IMR-90 (cell line): Measurements from ENCODE around the gene NRSN1. TPM values are rescaled to one million over a fixed set of nuclear protein-coding genes. Genes with fewer than 3 reads are reported as not detected.

ENCODE experiments used
- ATAC-seq: fragments of 200-7000 bp; cut with Tn5 transposase; 2 replicates; pipeline ENCODE4 v1.9.1; 2020; ENCODE audit warnings: low read depth, mild to moderate bottlenecking, moderate library complexity
- BruUV-seq: library from RNA; stranded (reverse); fragments of 400-500 nt; replicated peaks from 2 replicates; lab custom pipeline; 2021; lab: Mats Ljungman, UMichigan
- CTCF ChIA-PET: fragments of 300-600 bp; formaldehyde crosslinking; extraction: SDS; loops from one replicate; lab custom pipeline; 2021; ENCODE audit warnings: antibody characterized with exemption; lab: Yijun Ruan, JAX
- POLR2A ChIA-PET: fragments of 300-600 bp; sonication (Branson Sonifier 250); formaldehyde crosslinking; loops from one replicate; lab custom pipeline; 2022; ENCODE audit warnings: antibody characterized with exemption; ENCODE audit not compliant: unreplicated experiment; lab: Charles Lee
- DNase-seq: peaks from one replicate; pipeline ENCODE4 v3.0.0; 2013
- H2AFZ ChIP-seq: replicated peaks from 2 replicates; pipeline ENCODE3; 2013; ENCODE audit warnings: low read length, mild to moderate bottlenecking; ENCODE audit not compliant: poor library complexity
- H2AK5ac ChIP-seq: 2 replicates; pipeline ENCODE4 v1.6.1; 2013; ENCODE audit warnings: low read depth, low read length, inconsistent platforms
- H2AK9ac ChIP-seq: replicated peaks from 2 replicates; pipeline ENCODE3; 2013; ENCODE audit warnings: mild to moderate bottlenecking, low read depth, low read length, moderate library complexity; ENCODE audit not compliant: poor library complexity
- H2BK120ac ChIP-seq: 2 replicates; pipeline ENCODE4 v1.6.1; 2013; ENCODE audit warnings: low read depth, low read length, inconsistent platforms
- H2BK15ac ChIP-seq: 3 replicates; pipeline ENCODE4 v1.6.1; 2013; ENCODE audit warnings: low read depth, low read length, inconsistent platforms
- H2BK20ac ChIP-seq: 2 replicates; pipeline ENCODE4 v1.6.1; 2013; ENCODE audit warnings: low read depth, mild to moderate bottlenecking, inconsistent platforms, low read length, moderate library complexity
- H2BK5ac ChIP-seq: 2 replicates; pipeline ENCODE4 v1.6.1; 2013; ENCODE audit warnings: mild to moderate bottlenecking, low read depth, low read length, inconsistent platforms; ENCODE audit not compliant: poor library complexity, severe bottlenecking
- H3K14ac ChIP-seq: replicated peaks from 2 replicates; pipeline ENCODE4 v1.6.1; 2013; ENCODE audit warnings: low read depth, low read length, inconsistent platforms
- H3K18ac ChIP-seq: 2 replicates; pipeline ENCODE4 v1.6.1; 2013; ENCODE audit warnings: low read depth, low read length, control low read depth
- H3K23ac ChIP-seq: 2 replicates; pipeline ENCODE4 v1.6.1; 2013; ENCODE audit warnings: low read depth, low read length, inconsistent platforms
- H3K27ac ChIP-seq: 2 replicates; pipeline ENCODE4 v1.5.1; 2013; ENCODE audit warnings: mild to moderate bottlenecking, control low read depth, low read length; ENCODE audit not compliant: insufficient read depth
- H3K27me3 ChIP-seq: 2 replicates; pipeline ENCODE4 v1.6.1; 2013; ENCODE audit warnings: low read length; ENCODE audit not compliant: control insufficient read depth, insufficient read depth
- H3K36me3 ChIP-seq: 2 replicates; pipeline ENCODE4 v1.6.1; 2013; ENCODE audit warnings: low read length, mixed read lengths; ENCODE audit not compliant: control insufficient read depth, insufficient read depth
- H3K4ac ChIP-seq: 2 replicates; pipeline ENCODE4 v1.6.1; 2013; ENCODE audit warnings: low read depth, low read length, inconsistent platforms
- H3K4me1 ChIP-seq: 2 replicates; pipeline ENCODE4 v1.6.1; 2013; ENCODE audit warnings: low read length, mixed read lengths; ENCODE audit not compliant: control insufficient read depth, insufficient read depth
- H3K4me2 ChIP-seq: 2 replicates; pipeline ENCODE4 v1.6.1; 2013; ENCODE audit warnings: low read depth, mild to moderate bottlenecking, control low read depth, low read length, moderate library complexity
- H3K4me3 ChIP-seq: 2 replicates; pipeline ENCODE4 v1.5.1; 2013; ENCODE audit warnings: low read depth, mild to moderate bottlenecking, control low read depth, low read length, moderate library complexity; ENCODE audit not compliant: insufficient read depth
- H3K56ac ChIP-seq: 2 replicates; pipeline ENCODE4 v1.6.1; 2013; ENCODE audit warnings: low read length, inconsistent platforms; ENCODE audit not compliant: insufficient read depth; ENCODE audit errors: extremely low read depth
- H3K79me1 ChIP-seq, 2 experiments: 2 replicates each; pipeline ENCODE4 v1.6.1; 2013; ENCODE audit warnings: low read length in 2 of 2, inconsistent platforms in 1 of 2, low read depth in 1 of 2
- H3K9ac ChIP-seq: 2 replicates; pipeline ENCODE4 v1.6.1; 2013; ENCODE audit warnings: low read depth, low read length, control low read depth
- H3K9me1 ChIP-seq: 2 replicates; pipeline ENCODE4 v1.6.1; 2013; ENCODE audit warnings: low read length, inconsistent platforms; ENCODE audit not compliant: insufficient read depth
- H3K9me3 ChIP-seq: 2 replicates; pipeline ENCODE4 v1.6.1; 2013; ENCODE audit warnings: low read length; ENCODE audit not compliant: control insufficient read depth, insufficient read depth
- H4K20me1 ChIP-seq: 2 replicates; pipeline ENCODE4 v1.6.1; 2013; ENCODE audit warnings: low read length, inconsistent platforms; ENCODE audit not compliant: insufficient read depth
- H4K5ac ChIP-seq: 2 replicates; pipeline ENCODE4 v1.6.1; 2013; ENCODE audit warnings: mild to moderate bottlenecking, low read depth, low read length, control low read depth
- H4K8ac ChIP-seq, 2 experiments: 2 replicates each; pipeline ENCODE4 v1.6.1; 2013; ENCODE audit warnings: low read depth in 2 of 2, low read length in 2 of 2, control low read depth in 1 of 2, inconsistent platforms in 1 of 2
- H4K91ac ChIP-seq: 2 replicates; pipeline ENCODE4 v1.6.1; 2013; ENCODE audit warnings: low read depth, low read length, inconsistent platforms; ENCODE audit not compliant: insufficient read depth
- BHLHE40 ChIP-seq: fragments of 150-350 bp; IDR thresholded peaks from 2 replicates; pipeline ENCODE4 v1.6.1; 2016; ENCODE audit warnings: mild to moderate bottlenecking, low read depth, low read length
- CEBPB ChIP-seq: IDR thresholded peaks from 2 replicates; pipeline ENCODE4 v1.6.1; 2012; ENCODE audit warnings: low read depth, low read length, improper control_type of control experiment
- CHD1 ChIP-seq: IDR thresholded peaks from 2 replicates; pipeline ENCODE4 v1.6.1; 2012; ENCODE audit warnings: low read depth, low read length, improper control_type of control experiment
- CTCF ChIP-seq: conservative IDR thresholded peaks from 2 replicates; pipeline ENCODE4 v1.5.1; 2012; ENCODE audit warnings: mild to moderate bottlenecking, low read depth, low read length, improper control_type of control experiment
- ELK1 ChIP-seq: fragments of 150-350 bp; IDR thresholded peaks from 2 replicates; pipeline ENCODE4 v1.6.1; 2016; ENCODE audit warnings: low read depth, mild to moderate bottlenecking, low read length, moderate library complexity, borderline replicate concordance
- FOS ChIP-seq: fragments of 150-350 bp; IDR thresholded peaks from 2 replicates; pipeline ENCODE4 v1.6.1; 2016; ENCODE audit warnings: low read depth, low read length
- MAFK ChIP-seq: IDR thresholded peaks from 2 replicates; pipeline ENCODE4 v1.6.1; 2012; ENCODE audit warnings: low read depth, low read length, improper control_type of control experiment
- MAZ ChIP-seq: IDR thresholded peaks from 2 replicates; pipeline ENCODE4 v1.6.1; 2012; ENCODE audit warnings: low read depth, mild to moderate bottlenecking, low read length, improper control_type of control experiment, moderate library complexity, borderline replicate concordance
- MXI1 ChIP-seq: IDR thresholded peaks from 2 replicates; pipeline ENCODE4 v1.6.1; 2012; ENCODE audit warnings: low read depth, mild to moderate bottlenecking, low read length, moderate library complexity, borderline replicate concordance
- NFE2L2 ChIP-seq: fragments of 150-350 bp; IDR thresholded peaks from 2 replicates; pipeline ENCODE4 v1.6.1; 2016; ENCODE audit warnings: low read depth, mild to moderate bottlenecking, low read length
- POLR2A ChIP-seq: IDR thresholded peaks from 2 replicates; pipeline ENCODE4 v1.6.1; 2012; ENCODE audit warnings: mild to moderate bottlenecking, low read depth, low read length
- RAD21 ChIP-seq: IDR thresholded peaks from 2 replicates; pipeline ENCODE4 v1.6.1; 2012; ENCODE audit warnings: low read length, improper control_type of control experiment
- RCOR1 ChIP-seq: IDR thresholded peaks from 2 replicates; pipeline ENCODE4 v1.6.1; 2012; ENCODE audit warnings: mild to moderate bottlenecking, low read length, improper control_type of control experiment; ENCODE audit not compliant: insufficient replicate concordance
- RFX5 ChIP-seq: IDR thresholded peaks from 2 replicates; pipeline ENCODE4 v1.8.0; 2012; ENCODE audit warnings: low read depth, mild to moderate bottlenecking, low read length, moderate library complexity
- SMC3 ChIP-seq: fragments of 150-350 bp; IDR thresholded peaks from 2 replicates; pipeline ENCODE4 v1.6.1; 2016; ENCODE audit warnings: low read depth, mild to moderate bottlenecking, antibody characterized with exemption, low read length, moderate library complexity
- WGBS, 2 experiments: methylation state at CpG; one replicate each; pipeline versions ENCODE4 v1.1.5 to v1.1.7; 2013; ENCODE audit warnings: missing lambda C conversion rate in 2 of 2; ENCODE audit not compliant: insufficient read length in 1 of 2; ENCODE audit errors: extremely low coverage in 2 of 2; 5-methylcytosine and 5-hydroxymethylcytosine counted together
- dilution Hi-C: fragments of 300-500 bp; cut with HindIII; formaldehyde crosslinking; loops from one replicate; pipeline ENCODE4 v1.14.3; 2018; ENCODE audit warnings: low sequenced_read_pairs; ENCODE audit not compliant: unreplicated experiment
- in situ Hi-C: fragments of 300-500 bp; cut with MboI; formaldehyde crosslinking; loops from 3 replicates; pipeline ENCODE4 v1.14.3; 2019; ENCODE audit warnings: low sequenced_read_pairs, inconsistent platforms, mixed read lengths
- intact Hi-C: fragments of 100-400 bp; cut with micrococcal nuclease; formaldehyde crosslinking; loops from 2 replicates; pipeline ENCODE4 v1.10.0; 2022
- polyA plus RNA-seq, 3 experiments: library from polyadenylated mRNA; depleted of rRNA; stranded (reverse); fragments of >200 nt; gene quantifications; 2 replicates each; pipeline ENCODE4 v1.2.3, GENCODE V29; 2012; ENCODE audit warnings: low replicate concordance in 1 of 3
- total RNA-seq: library from RNA; depleted of rRNA; stranded (reverse); fragments of >200 nt; gene quantifications from 2 replicates; pipeline ENCODE4 v1.2.3, GENCODE V29; 2012
- TF ChIP-seq, protein P1 (sequence below): fragments of 150-350 bp; IDR thresholded peaks from 2 replicates; pipeline ENCODE4 v1.6.1; 2017; ENCODE audit warnings: mild to moderate bottlenecking, antibody characterized with exemption, low read length, low read depth

NRSN1 gene
- total and polyA plus RNA-seq, 2 of the 4 experiments (the other 2 are of a cell fraction): not detected

GRCh38 chr6:24188578-24189080 is 62.6 kb downstream of the NRSN1 start:
- ChIA-PET CTCF (no interaction called here), POLR2A (no interaction called here)
- Histone ChIP-seq H2AK9ac (no peak overlapping the region), H3K4ac (no peak overlapping the region), H2BK5ac (no peak overlapping the region), H3K27me3 (no peaks in the 10 kb centered on the region), H3K4me2 (no peak overlapping the region), H2BK120ac (no peak overlapping the region), H3K4me3 (no peak overlapping the region), H3K9me3 (no peaks in the 10 kb centered on the region), H4K8ac (no peak overlapping the region), H3K18ac (no peak overlapping the region), H2BK20ac (no peak overlapping the region), H3K79me1 (no peaks in the 10 kb centered on the region), H3K9me1 (no peaks in the 10 kb centered on the region), H4K5ac (no peak overlapping the region), H3K4me1 (no peaks in the 10 kb centered on the region), H4K20me1 (no peaks in the 10 kb centered on the region), H3K23ac (no peak overlapping the region), H2BK15ac (no peak overlapping the region), H3K56ac (no peak overlapping the region), H3K27ac (no peak overlapping the region), H3K9ac (no peak overlapping the region), H3K14ac (no peak overlapping the region), H2AFZ (no peak overlapping the region), H2AK5ac (no peak overlapping the region), H3K36me3 (no peaks in the 10 kb centered on the region), H4K91ac (no peak overlapping the region)
- DNase-seq: no peak
- intact Hi-C loops: no loop called here
- in situ Hi-C loops: no loop called here
- BruUV-seq: no TSS peak
- dilution Hi-C loops: no loop called here
- no CpG with 5 or more reads among the region's 8 CpGs for WGBS, 2 experiments
- TF ChIP-seq RAD21: no peak
- TF ChIP-seq MAZ: no peak
- TF ChIP-seq MXI1: no peak
- TF ChIP-seq RFX5: no peak
- no peak for TF ChIP-seq SMC3
- no peak for TF ChIP-seq CTCF
- no peak for TF ChIP-seq CHD1
- TF ChIP-seq ELK1: no peak
- TF ChIP-seq MAFK: no peak
- TF ChIP-seq, protein P1, sequence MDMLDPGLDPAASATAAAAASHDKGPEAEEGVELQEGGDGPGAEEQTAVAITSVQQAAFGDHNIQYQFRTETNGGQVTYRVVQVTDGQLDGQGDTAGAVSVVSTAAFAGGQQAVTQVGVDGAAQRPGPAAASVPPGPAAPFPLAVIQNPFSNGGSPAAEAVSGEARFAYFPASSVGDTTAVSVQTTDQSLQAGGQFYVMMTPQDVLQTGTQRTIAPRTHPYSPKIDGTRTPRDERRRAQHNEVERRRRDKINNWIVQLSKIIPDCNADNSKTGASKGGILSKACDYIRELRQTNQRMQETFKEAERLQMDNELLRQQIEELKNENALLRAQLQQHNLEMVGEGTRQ: no peak
- no peak for TF ChIP-seq CEBPB
- no peak for TF ChIP-seq RCOR1
- TF ChIP-seq BHLHE40: no peak
- TF ChIP-seq NFE2L2: no peak
- TF ChIP-seq FOS: no peak
- TF ChIP-seq POLR2A: no peak
- no peak for ATAC-seq
